MCF 10A (cell line): Measurements from ENCODE around the gene BTN3A1. TPM values are rescaled to one million over a fixed set of nuclear protein-coding genes. Genes with fewer than 3 reads are reported as not detected.

Source experiments
- BruUV-seq: library from RNA; stranded (reverse); fragments of 400-500 nt; replicated peaks from 2 replicates; lab custom pipeline; 2021; lab: Mats Ljungman, UMichigan
- CTCF ChIA-PET: fragments of 300-600 bp; sonication (Branson Sonifier 250); formaldehyde crosslinking; extraction: SDS; loops from one replicate; lab custom pipeline; 2021; ENCODE audit warnings: antibody characterized with exemption, inconsistent platforms; lab: Yijun Ruan, JAX
- POLR2A ChIA-PET: fragments of 300-600, 350-650 bp; sonication (Branson Sonifier 250); formaldehyde crosslinking; extraction: SDS; loops from one replicate; lab custom pipeline; 2020; ENCODE audit warnings: antibody characterized with exemption, inconsistent platforms; lab: Yijun Ruan, JAX
- DNase-seq: peaks from one replicate; pipeline ENCODE4 v3.0.0-alpha.2; 2018; ENCODE audit not compliant: unreplicated experiment
- H3K27ac Mint-ChIP-seq: one replicate; pipeline ENCODE4 v1.8.0; 2022; ENCODE audit warnings: mild to moderate bottlenecking, low read depth, mixed read lengths; ENCODE audit not compliant: unreplicated experiment
- H3K27me3 Mint-ChIP-seq: one replicate; pipeline ENCODE4 v1.8.0; 2022; ENCODE audit warnings: mixed read lengths; ENCODE audit not compliant: insufficient read depth, unreplicated experiment
- H3K36me3 Mint-ChIP-seq: one replicate; pipeline ENCODE4 v1.8.0; 2022; ENCODE audit warnings: mild to moderate bottlenecking, moderate library complexity, mixed read lengths; ENCODE audit not compliant: insufficient read depth, unreplicated experiment
- H3K4me1 Mint-ChIP-seq: one replicate; pipeline ENCODE4 v1.8.0; 2022; ENCODE audit warnings: mixed read lengths; ENCODE audit not compliant: insufficient read depth, unreplicated experiment
- H3K4me3 Mint-ChIP-seq: one replicate; pipeline ENCODE4 v1.8.0; 2022; ENCODE audit warnings: mild to moderate bottlenecking, moderate library complexity, mixed read lengths; ENCODE audit not compliant: unreplicated experiment
- H3K9me3 Mint-ChIP-seq: one replicate; pipeline ENCODE4 v1.8.0; 2022; ENCODE audit warnings: mixed read lengths; ENCODE audit not compliant: unreplicated experiment
- CTCF ChIP-seq: fragments of 200-600 bp; IDR thresholded peaks from one replicate; pipeline ENCODE4 v1.8.0; 2022; ENCODE audit warnings: antibody characterized with exemption, mild to moderate bottlenecking; ENCODE audit not compliant: unreplicated experiment
- intact Hi-C: fragments of 100-400 bp; cut with micrococcal nuclease; formaldehyde crosslinking; loops from 2 replicates; pipeline ENCODE4 v1.14.1; 2022
- total RNA-seq: library from RNA; stranded (reverse); gene quantifications from 2 replicates; pipeline ENCODE4 v1.2.3, GENCODE V29; 2022

Gene BTN3A1
- total RNA-seq, 1 experiment from 2014 or later: 8.0 TPM

- Mint-ChIP-seq H3K4me3 (no peak overlapping the region), H3K36me3 (no peaks in the 10 kb centered on the region), H3K9me3 (no peaks in the 10 kb centered on the region), H3K4me1 (no peaks in the 10 kb centered on the region), H3K27ac (no peak overlapping the region), H3K27me3 (no peaks in the 10 kb centered on the region)
- ChIA-PET POLR2A (no interaction called here), CTCF (no interaction called here)
- no TSS peak for BruUV-seq
- no peak for TF ChIP-seq CTCF
- intact Hi-C loops: no loop called here
- DNase-seq: no peak
Measured at GRCh38 chr6:26412954-26413353, 10.9 kb downstream of the BTN3A1 start.

GRCh38 chr6:26414281-26414680 lies 12.2 kb downstream of the BTN3A1 start:
- intact Hi-C loops: no loop called here
- no peak for TF ChIP-seq CTCF
- CTCF ChIA-PET: no interaction called here
- POLR2A ChIA-PET: no interaction called here
- H3K4me3 Mint-ChIP-seq: no peak overlapping the region
- no TSS peak for BruUV-seq
- H3K4me1 Mint-ChIP-seq: no peaks in the 10 kb centered on the region
- DNase-seq: no peak
- no peak overlapping the region for H3K27ac Mint-ChIP-seq
- H3K9me3 Mint-ChIP-seq: no peaks in the 10 kb centered on the region
- H3K27me3 Mint-ChIP-seq: no peaks in the 10 kb centered on the region
- H3K36me3 Mint-ChIP-seq: no peaks in the 10 kb centered on the region

GRCh38 chr6:26415036-26415614 lies 13.1 kb downstream of the BTN3A1 start:
- no peak for TF ChIP-seq CTCF
- Mint-ChIP-seq H3K9me3 (no peaks in the 10 kb centered on the region), H3K4me1 (no peaks in the 10 kb centered on the region), H3K36me3 (no peaks in the 10 kb centered on the region), H3K4me3 (no peak overlapping the region), H3K27me3 (no peaks in the 10 kb centered on the region), H3K27ac (no peak overlapping the region)
- intact Hi-C loops: no loop called here
- no peak for DNase-seq
- ChIA-PET CTCF (no interaction called here), POLR2A (interaction anchor here (0.6 kb wide), 1 partner anchor 42 kb away, joined by 3 read pairs; the partner anchor contains the start of gene BTN2A1)
- BruUV-seq: no TSS peak

- TF ChIP-seq CTCF: no peak
- H3K27me3 Mint-ChIP-seq: no peaks in the 10 kb centered on the region
- H3K9me3 Mint-ChIP-seq: no peaks in the 10 kb centered on the region
- ChIA-PET POLR2A (interaction anchor here (0.6 kb wide), 1 partner anchor 42 kb away, joined by 3 read pairs; the partner anchor contains the start of gene BTN2A1), CTCF (no interaction called here)
- H3K4me3 Mint-ChIP-seq: no peak overlapping the region
- DNase-seq: no peak
- H3K27ac Mint-ChIP-seq: no peak overlapping the region
- no TSS peak for BruUV-seq
- no peaks in the 10 kb centered on the region for H3K36me3 Mint-ChIP-seq
- H3K4me1 Mint-ChIP-seq: no peaks in the 10 kb centered on the region
- intact Hi-C loops: no loop called here
Measured at GRCh38 chr6:26415791-26416190, 13.7 kb downstream of the BTN3A1 start.
